Loucy (cell line): ENCODE results near the gene CTBP2.

ENCODE experiments used
- CTCF ChIP-seq: fragments of 200-600 bp; sonication (generic); conservative IDR thresholded peaks from 2 replicates; pipeline ENCODE4 v1.5.1; 2014; ENCODE audit warnings: mild to moderate bottlenecking, antibody characterized with exemption, low read length
- EZH2phosphoT487 ChIP-seq: fragments of 200-600 bp; IDR thresholded peaks from 2 replicates; pipeline ENCODE4 v1.6.1; 2018; ENCODE audit warnings: antibody characterized with exemption, mild to moderate bottlenecking, moderate library complexity, borderline replicate concordance

- TF ChIP-seq CTCF (no peak), EZH2phosphoT487 (no peak)
These were observed 152.9 kb downstream of the CTBP2 start for GRCh38 chr10:125007436-125007835.
